GM23248 (cell line): ENCODE results near the gene ECSCR. TPM values are rescaled to one million over a fixed set of nuclear protein-coding genes. Genes with fewer than 3 reads are reported as not detected.
"Not testable (repeated sequence)": the region's sequence is repeated elsewhere in the genome, so short reads cannot be mapped to it uniquely, and the experiment has no call there.

ENCODE experiments used
- DNase-seq: peaks from one replicate; pipeline ENCODE4 v3.0.0-alpha.2; 2015
- H2AFZ ChIP-seq: fragments of 200-600 bp; sonication (generic); 2 replicates; pipeline ENCODE4 v1.6.1; 2016; ENCODE audit warnings: antibody characterized with exemption
- H3F3A ChIP-seq: fragments of 200-600 bp; sonication (generic); 2 replicates; pipeline ENCODE4 v1.6.1; 2016; ENCODE audit warnings: mild to moderate bottlenecking, antibody characterized with exemption, mixed run types; ENCODE audit not compliant: insufficient read depth
- H3K27ac ChIP-seq: fragments of 200-600 bp; sonication (generic); 2 replicates; pipeline ENCODE4 v1.5.1; 2016; ENCODE audit warnings: mild to moderate bottlenecking
- H3K27me3 ChIP-seq: fragments of 200-600 bp; sonication (generic); replicated peaks from 2 replicates; pipeline ENCODE4 v1.6.1; 2016; ENCODE audit warnings: mild to moderate bottlenecking; ENCODE audit not compliant: insufficient read depth
- H3K36me3 ChIP-seq: fragments of 200-600 bp; sonication (generic); 2 replicates; pipeline ENCODE4 v1.6.1; 2016; ENCODE audit warnings: low read depth, mild to moderate bottlenecking
- H3K4me1 ChIP-seq: fragments of 200-600 bp; sonication (generic); 2 replicates; pipeline ENCODE4 v1.6.1; 2016; ENCODE audit warnings: mild to moderate bottlenecking; ENCODE audit not compliant: insufficient read depth
- H3K4me2 ChIP-seq: fragments of 200-600 bp; sonication (generic); one replicate; pipeline ENCODE4 v1.6.1; 2016; ENCODE audit warnings: mild to moderate bottlenecking; ENCODE audit not compliant: unreplicated experiment
- H3K4me3 ChIP-seq: fragments of 200-600 bp; sonication (generic); 2 replicates; pipeline ENCODE4 v1.5.1; 2016; ENCODE audit warnings: mild to moderate bottlenecking
- H3K79me2 ChIP-seq: fragments of 200-600 bp; sonication (generic); 2 replicates; pipeline ENCODE4 v1.6.1; 2016; ENCODE audit warnings: mild to moderate bottlenecking; ENCODE audit not compliant: insufficient read depth
- H3K9ac ChIP-seq: fragments of 200-600 bp; sonication (generic); 2 replicates; pipeline ENCODE4 v1.6.1; 2016; ENCODE audit warnings: mild to moderate bottlenecking
- H3K9me2 ChIP-seq: fragments of 200-600 bp; sonication (generic); 2 replicates; pipeline ENCODE4 v1.6.1; 2016; ENCODE audit warnings: mixed run types, mild to moderate bottlenecking, moderate library complexity; ENCODE audit not compliant: insufficient read depth
- H3K9me3 ChIP-seq: fragments of 200-600 bp; sonication (generic); one replicate; pipeline ENCODE4 v1.6.1; 2017; ENCODE audit warnings: low read depth
- H4K20me1 ChIP-seq: fragments of 200-600 bp; sonication (generic); 2 replicates; pipeline ENCODE4 v1.6.0; 2016; ENCODE audit not compliant: insufficient read depth
- EZH2 ChIP-seq: fragments of 200-600 bp; sonication (generic); IDR thresholded peaks from 2 replicates; pipeline ENCODE4 v1.6.1; 2018; ENCODE audit warnings: antibody characterized with exemption, mild to moderate bottlenecking; ENCODE audit not compliant: insufficient read depth, poor library complexity, severe bottlenecking
- EZH2phosphoT487 ChIP-seq: fragments of 200-600 bp; sonication (generic); IDR thresholded peaks from 2 replicates; pipeline ENCODE4 v1.6.1; 2018; ENCODE audit warnings: antibody characterized with exemption, moderate library complexity, mild to moderate bottlenecking, low read depth; ENCODE audit not compliant: insufficient read depth
- WGBS, 2 experiments: methylation state at CpG; one replicate each; pipeline ENCODE4 v1.1.6; 2015 to 2017; ENCODE audit warnings: low lambda C conversion rate in 2 of 2, low coverage in 1 of 2; ENCODE audit errors: missing lambda C conversion rate in 2 of 2; 5-methylcytosine and 5-hydroxymethylcytosine counted together
- in situ Hi-C: fragments of 300-500 bp; cut with MboI; formaldehyde crosslinking; loops from 2 replicates; pipeline ENCODE4 v1.15.0; 2020
- polyA plus RNA-seq: library from polyadenylated mRNA; unstranded; fragments of >200 nt; fragmentation: Nextera tagmentation; extraction: Ambion mirVana; gene quantifications from 2 replicates; pipeline ENCODE4 v1.2.1, GENCODE V29; 2016
- total RNA-seq: library from RNA; depleted of rRNA; stranded (reverse); fragments of >200 nt; shearing (Covaris generic); gene quantifications from 2 replicates; pipeline ENCODE4 v1.2.3, GENCODE V29; 2014; rRNA removed

ECSCR gene
- total RNA-seq (not detected in 2 replicates), polyA plus RNA-seq (0.41 and 0.49 TPM in 2 replicates)

- in situ Hi-C loops: no loop called here
- TF ChIP-seq EZH2phosphoT487 (no peak), EZH2 (no peak)
Observed at GRCh38 chr5:139462586-139463276, at the start of gene ECSCR. Gene ECSCR (minus strand): TSS chr5:139462743. CDS start chr5:139462670, 73 bp downstream.

GRCh38 chr5:139504722-139505121 is 42.2 kb upstream of the ECSCR start:
- 54 to 73% methylated on average over 5 of the region's 5 CpGs for WGBS, 2 experiments
- H3K27ac ChIP-seq, H3K4me1 ChIP-seq, H3K4me2 ChIP-seq, H3K36me3 ChIP-seq, H2AFZ ChIP-seq, H3K9me3 ChIP-seq, H4K20me1 ChIP-seq, H3K4me3 ChIP-seq, H3K9me2 ChIP-seq, H3F3A ChIP-seq, H3K27me3 ChIP-seq, H3K79me2 ChIP-seq, in situ Hi-C loops, DNase-seq, H3K9ac ChIP-seq: not testable (repeated sequence)

More at GRCh38 chr5:139462586-139463276, at the start of gene ECSCR:
- 86 to 88% methylated on average over 10 of the region's 10 CpGs for WGBS, 2 experiments
- no peaks in the 10 kb centered on the region for H3K27me3 ChIP-seq
- no peak within 1 kb of the TSS for H3K4me3 ChIP-seq
- H3K79me2 ChIP-seq: no peaks in the 10 kb centered on the region
- H2AFZ ChIP-seq: peak within 1 kb of the TSS; percentile 8; the same call in 1 of the 2 replicates
- peaks cover 29% of the 10 kb centered on the region for H3K4me1 ChIP-seq
- no peaks in the 10 kb centered on the region for H3K9me3 ChIP-seq
- H3K9me2 ChIP-seq: no peaks in the 10 kb centered on the region
- H3K36me3 ChIP-seq: no peaks in the 10 kb centered on the region
- no peaks in the 10 kb centered on the region for H4K20me1 ChIP-seq
- peaks cover 7% of the 10 kb centered on the region; the same call in 1 of the 2 replicates for H3F3A ChIP-seq
- H3K9ac ChIP-seq: no peak within 1 kb of the TSS
- H3K27ac ChIP-seq: 0 out of 2 replicates have a peak within 1 kb of the TSS, but pooled peaks have one; percentile 9
- H3K4me2 ChIP-seq: peak within 1 kb of the TSS; percentile 2
- DNase-seq: no peak

GRCh38 chr5:139503879-139504278 is 41.3 kb upstream of the ECSCR start:
- H3K27ac ChIP-seq, H3K9ac ChIP-seq, H3K9me2 ChIP-seq, H3K36me3 ChIP-seq, H3K4me2 ChIP-seq, in situ Hi-C loops, H4K20me1 ChIP-seq, H3K4me1 ChIP-seq, H3K27me3 ChIP-seq, H3K9me3 ChIP-seq, H2AFZ ChIP-seq, H3F3A ChIP-seq, H3K4me3 ChIP-seq, DNase-seq, H3K79me2 ChIP-seq: not testable (repeated sequence)
- WGBS, 2 experiments: 73 to 76% methylated on average over 15 of the region's 15 CpGs

GRCh38 chr5:139503036-139503817 is 40.7 kb upstream of the ECSCR start:
- H3K79me2 ChIP-seq, H3K36me3 ChIP-seq, H4K20me1 ChIP-seq, H3K27me3 ChIP-seq, H3K9me2 ChIP-seq, H3K27ac ChIP-seq, in situ Hi-C loops, H3F3A ChIP-seq, H2AFZ ChIP-seq, H3K9ac ChIP-seq, H3K4me2 ChIP-seq, H3K4me3 ChIP-seq, DNase-seq, H3K9me3 ChIP-seq, H3K4me1 ChIP-seq: not testable (repeated sequence)
- WGBS, 2 experiments: 87 to 89% methylated on average over 15 of the region's 15 CpGs
